Vagina (tissue), 2 donors: ENCODE data around the gene ABLIM2.

Experiments
- CTCF ChIP-seq, 3 experiments: fragments of 450-650 bp in 2 of 3; fragments of 200-600 bp in 1 of 3; sonication (generic) in 1 of 3; IDR thresholded peaks; one replicate each; pipeline ENCODE4 v1.5.1; 2017 to 2019; ENCODE audit warnings: antibody characterized with exemption in 3 of 3, mild to moderate bottlenecking in 2 of 3, moderate library complexity in 2 of 3
- POLR2A ChIP-seq, 2 donors: fragments of 450-650 bp; IDR thresholded peaks; one replicate each; pipeline ENCODE4 v1.6.1; 2017; ENCODE audit warnings: antibody characterized with exemption in 2 of 2, mild to moderate bottlenecking in 2 of 2, moderate library complexity in 2 of 2

DNA sequence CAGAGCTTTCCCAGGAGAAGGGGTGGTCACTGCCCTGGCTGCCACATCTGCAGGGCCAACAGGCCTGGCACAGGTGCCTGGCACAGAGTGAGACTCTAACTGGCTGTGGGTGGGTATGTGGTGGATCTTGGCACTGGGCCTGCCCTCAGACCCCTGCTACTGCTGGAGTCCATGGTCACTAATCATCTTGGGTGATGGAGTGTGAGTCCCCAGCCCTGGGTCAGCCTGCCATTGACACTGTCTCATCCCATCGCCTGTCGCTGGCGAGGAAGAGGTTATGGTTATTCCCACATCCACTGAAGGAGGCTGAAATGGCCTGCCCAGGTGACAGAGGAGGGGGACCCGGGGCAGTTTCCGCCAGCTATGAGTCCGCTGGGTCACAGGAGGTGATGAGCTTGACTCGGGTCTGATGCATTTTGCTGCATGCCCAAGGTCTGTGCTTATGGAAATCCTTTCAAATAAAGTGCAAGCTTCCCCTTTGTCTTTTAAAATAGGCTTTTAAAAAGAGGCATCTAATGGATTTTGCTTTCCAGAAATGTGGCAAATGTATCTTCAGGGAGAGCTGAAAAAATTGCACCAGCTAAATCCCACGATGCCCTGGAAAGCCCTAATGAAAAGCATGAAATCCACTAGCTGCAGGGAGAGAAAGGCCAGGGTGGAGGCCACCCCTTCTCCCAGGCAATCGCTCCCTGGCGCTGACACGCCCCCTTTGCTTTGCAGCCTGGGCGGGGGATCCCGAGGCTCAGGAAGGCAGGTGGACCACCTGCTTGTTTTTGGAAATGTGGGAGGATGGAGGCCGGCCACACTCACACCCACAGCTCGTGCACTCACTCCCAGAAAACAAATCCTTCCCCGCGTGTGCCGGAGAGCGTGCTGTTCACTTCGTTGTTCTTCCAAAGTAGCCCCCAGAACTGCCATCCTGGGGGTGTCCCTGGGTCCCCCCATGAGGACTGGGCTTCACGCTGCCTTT lies 54.9 kb downstream of the ABLIM2 start:
- TF ChIP-seq CTCF (IDR thresholded peaks at IDR 0.05) (no peak), POLR2A (IDR thresholded peaks at IDR 0.05) (no peak)
